NCI-H524 treated with DMSO at 0.1 percent for 48 hours (cell line): ENCODE measurements around the gene KANSL1.
"Not testable (repeated sequence)": the region's sequence is repeated elsewhere in the genome, so short reads cannot be mapped to it uniquely, and the experiment has no call there.

Experiments
- DNase-seq: peaks from one replicate; lab custom pipeline; 2025; lab: John Stamatoyannopoulos, UW

Gene KANSL1

GRCh38 chr17:46037722-46038255 lies 155.4 kb downstream of the KANSL1 start:
- DNase-seq: no peak

DNA sequence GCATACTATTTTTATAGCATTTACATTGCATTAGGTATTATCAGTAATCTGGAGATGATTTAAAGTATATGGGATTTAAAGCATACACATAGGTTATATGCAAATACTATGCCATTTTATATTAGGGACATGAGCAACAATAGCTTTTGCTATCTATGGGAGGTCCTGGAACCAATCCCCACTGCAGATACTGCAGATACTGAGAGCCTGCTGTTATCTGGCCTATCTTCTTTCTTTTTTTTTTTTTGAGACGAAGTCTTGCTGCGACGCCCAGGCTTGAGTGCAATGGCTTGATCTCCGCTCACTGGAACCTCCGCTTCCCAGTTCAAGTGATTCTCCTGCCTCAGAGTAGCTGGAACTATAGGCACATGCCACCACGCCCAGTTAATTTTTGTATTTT lies 156.7 kb downstream of the KANSL1 start:
- no peak for DNase-seq

- no peak for DNase-seq
Observed at GRCh38 chr17:46035112-46035818, 158.0 kb downstream of the KANSL1 start.

DNA sequence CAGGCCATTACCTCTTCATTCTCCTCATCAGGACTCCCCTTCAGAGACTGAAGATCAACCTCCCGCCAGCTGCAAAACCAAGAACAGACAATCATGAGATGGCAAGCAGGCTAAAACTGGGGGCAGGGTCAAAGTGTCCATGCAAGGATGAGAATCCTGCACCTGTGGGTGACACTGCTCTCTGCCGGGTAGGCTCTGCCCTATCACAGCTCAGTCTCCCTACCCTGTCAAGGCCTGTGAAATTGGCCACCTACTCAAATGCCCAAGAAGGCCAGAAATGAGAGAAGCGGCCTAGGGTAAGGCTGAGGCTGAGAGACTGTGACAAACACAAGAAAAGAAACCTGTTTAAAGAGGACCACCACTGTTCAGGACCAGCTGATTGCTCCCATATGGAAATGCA lies 159.8 kb downstream of the KANSL1 start:
- DNase-seq: no peak

GRCh38 chr17:46032909-46033308 lies 160.3 kb downstream of the KANSL1 start:
- DNase-seq: no peak

- DNase-seq: no peak
Observed at GRCh38 chr17:46031920-46032319, 161.3 kb downstream of the KANSL1 start.

- DNase-seq: no peak
Observed at GRCh38 chr17:46031440-46031839, 161.8 kb downstream of the KANSL1 start.

GRCh38 chr17:46030752-46031151 lies 162.5 kb downstream of the KANSL1 start:
- DNase-seq: no peak

DNA sequence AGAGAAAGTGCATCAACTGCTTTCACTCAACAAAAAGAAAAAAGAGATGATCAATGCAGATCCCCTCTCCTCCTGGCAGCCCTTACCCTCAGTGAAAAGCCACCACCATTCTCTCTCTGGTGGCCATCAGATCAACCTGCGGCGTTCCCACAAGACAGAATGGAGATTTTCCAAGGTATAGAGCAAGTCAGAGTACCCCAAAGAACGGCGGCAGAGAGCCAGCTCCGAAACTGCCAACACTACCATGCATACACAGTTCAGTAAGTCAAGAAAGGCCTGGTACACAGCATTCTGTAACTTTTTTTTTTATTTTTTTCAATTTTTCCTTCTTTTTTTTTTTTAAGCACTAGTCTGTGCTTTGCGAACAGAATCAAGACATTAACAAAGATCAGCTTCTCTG lies 163.6 kb downstream of the KANSL1 start:
- no peak for DNase-seq

- DNase-seq: no peak
Observed at GRCh38 chr17:46028981-46029565, 164.2 kb downstream of the KANSL1 start.

DNA sequence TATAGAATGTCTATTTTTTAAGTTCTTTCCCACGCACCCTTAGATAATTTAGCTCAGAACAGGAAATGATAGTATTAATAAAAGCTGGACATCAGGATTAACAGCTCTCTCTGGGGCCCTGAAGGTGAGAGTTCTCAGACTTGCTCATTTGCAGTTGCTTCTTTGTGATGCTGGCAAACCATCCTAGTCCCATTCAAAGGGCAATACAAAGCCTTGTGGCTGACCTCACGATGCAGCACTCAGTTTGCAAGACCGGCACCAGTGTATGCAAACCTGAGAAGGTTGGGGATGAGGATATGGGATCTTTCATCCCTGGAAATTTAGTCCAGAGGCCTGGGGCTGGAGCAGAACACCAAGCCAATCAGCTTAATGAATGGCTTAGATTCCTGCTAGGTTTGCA lies 164.9 kb downstream of the KANSL1 start:
- no peak for DNase-seq

GRCh38 chr17:46027976-46028325 lies 165.3 kb downstream of the KANSL1 start:
- no peak for DNase-seq

- DNase-seq: no peak
Observed at GRCh38 chr17:46027048-46027975, 165.9 kb downstream of the KANSL1 start.

GRCh38 chr17:46026166-46027047 lies 166.8 kb downstream of the KANSL1 start:
- DNase-seq: no peak

DNA sequence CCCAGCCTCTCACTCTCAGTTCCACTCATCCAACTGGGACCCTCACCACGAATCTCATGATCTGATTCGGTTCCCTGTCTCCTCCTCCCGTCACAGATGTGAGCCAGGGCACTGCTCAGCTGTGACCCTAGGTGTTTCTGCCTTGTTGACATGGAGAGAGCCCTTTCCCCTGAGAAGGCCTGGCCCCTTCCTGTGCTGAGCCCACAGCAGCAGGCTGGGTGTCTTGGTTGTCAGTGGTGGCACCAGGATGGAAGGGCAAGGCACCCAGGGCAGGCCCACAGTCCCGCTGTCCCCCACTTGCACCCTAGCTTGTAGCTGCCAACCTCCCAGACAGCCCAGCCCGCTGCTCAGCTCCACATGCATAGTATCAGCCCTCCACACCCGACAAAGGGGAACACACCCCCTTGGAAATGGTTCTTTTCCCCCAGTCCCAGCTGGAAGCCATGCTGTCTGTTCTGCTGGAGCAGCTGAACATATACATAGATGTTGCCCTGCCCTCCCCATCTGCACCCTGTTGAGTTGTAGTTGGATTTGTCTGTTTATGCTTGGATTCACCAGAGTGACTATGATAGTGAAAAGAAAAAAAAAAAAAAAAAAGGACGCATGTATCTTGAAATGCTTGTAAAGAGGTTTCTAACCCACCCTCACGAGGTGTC lies 167.6 kb downstream of the KANSL1 start:
- no peak for DNase-seq

- no peak for DNase-seq
Observed at GRCh38 chr17:46025060-46025459, 168.2 kb downstream of the KANSL1 start.

DNA sequence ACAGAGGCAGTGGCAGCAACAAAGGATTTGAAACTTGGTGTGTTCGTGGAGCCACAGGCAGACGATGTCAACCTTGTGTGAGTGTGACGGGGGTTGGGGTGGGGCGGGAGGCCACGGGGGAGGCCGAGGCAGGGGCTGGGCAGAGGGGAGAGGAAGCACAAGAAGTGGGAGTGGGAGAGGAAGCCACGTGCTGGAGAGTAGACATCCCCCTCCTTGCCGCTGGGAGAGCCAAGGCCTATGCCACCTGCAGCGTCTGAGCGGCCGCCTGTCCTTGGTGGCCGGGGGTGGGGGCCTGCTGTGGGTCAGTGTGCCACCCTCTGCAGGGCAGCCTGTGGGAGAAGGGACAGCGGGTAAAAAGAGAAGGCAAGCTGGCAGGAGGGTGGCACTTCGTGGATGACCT lies 168.6 kb downstream of the KANSL1 start:
- DNase-seq: no peak

DNA sequence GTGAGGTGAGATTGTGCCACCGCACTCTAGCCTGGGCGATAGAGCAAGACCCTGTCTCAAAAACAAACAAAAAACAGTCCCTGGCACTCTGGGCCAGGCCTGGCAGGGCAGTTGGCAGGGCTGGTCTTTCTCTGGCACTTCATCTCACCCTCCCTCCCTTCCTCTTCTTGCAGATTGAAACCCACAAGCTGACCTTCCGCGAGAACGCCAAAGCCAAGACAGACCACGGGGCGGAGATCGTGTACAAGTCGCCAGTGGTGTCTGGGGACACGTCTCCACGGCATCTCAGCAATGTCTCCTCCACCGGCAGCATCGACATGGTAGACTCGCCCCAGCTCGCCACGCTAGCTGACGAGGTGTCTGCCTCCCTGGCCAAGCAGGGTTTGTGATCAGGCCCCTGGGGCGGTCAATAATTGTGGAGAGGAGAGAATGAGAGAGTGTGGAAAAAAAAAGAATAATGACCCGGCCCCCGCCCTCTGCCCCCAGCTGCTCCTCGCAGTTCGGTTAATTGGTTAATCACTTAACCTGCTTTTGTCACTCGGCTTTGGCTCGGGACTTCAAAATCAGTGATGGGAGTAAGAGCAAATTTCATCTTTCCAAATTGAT lies 169.3 kb downstream of the KANSL1 start:
- DNase-seq: no peak

DNA sequence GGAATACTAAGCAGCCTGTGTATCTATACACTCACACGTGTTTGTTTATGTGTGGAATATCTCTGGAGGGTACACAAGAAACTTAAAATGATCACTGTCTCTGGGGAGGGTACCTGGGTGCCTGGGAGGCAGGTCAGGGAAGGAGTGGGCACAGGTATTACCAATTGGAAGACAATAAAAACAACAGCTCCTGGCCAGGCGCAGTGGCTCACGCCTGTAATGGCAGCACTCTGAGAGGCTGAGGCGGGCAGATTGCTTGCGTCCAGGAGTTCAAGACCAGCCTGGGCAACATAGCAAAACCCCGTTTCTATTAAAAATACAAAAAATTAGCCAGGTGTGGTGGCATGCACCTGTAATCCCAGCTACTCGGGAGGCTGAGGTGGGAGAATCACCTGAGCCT lies 169.9 kb downstream of the KANSL1 start:
- DNase-seq: not testable (repeated sequence)

- DNase-seq: no peak
Observed at GRCh38 chr17:46020998-46021397, 172.2 kb downstream of the KANSL1 start.
